SH-SY5Y (cell line): ENCODE measurements around the gene TNS3.

Experiments used
- GATA2 ChIP-seq: IDR thresholded peaks from 2 replicates; pipeline ENCODE4 v1.6.1; 2011; ENCODE audit warnings: mild to moderate bottlenecking, low read depth, low read length
- GATA3 ChIP-seq: IDR thresholded peaks from 2 replicates; pipeline ENCODE4 v1.6.1; 2011; ENCODE audit warnings: low read depth, mild to moderate bottlenecking, low read length, moderate library complexity

DNA sequence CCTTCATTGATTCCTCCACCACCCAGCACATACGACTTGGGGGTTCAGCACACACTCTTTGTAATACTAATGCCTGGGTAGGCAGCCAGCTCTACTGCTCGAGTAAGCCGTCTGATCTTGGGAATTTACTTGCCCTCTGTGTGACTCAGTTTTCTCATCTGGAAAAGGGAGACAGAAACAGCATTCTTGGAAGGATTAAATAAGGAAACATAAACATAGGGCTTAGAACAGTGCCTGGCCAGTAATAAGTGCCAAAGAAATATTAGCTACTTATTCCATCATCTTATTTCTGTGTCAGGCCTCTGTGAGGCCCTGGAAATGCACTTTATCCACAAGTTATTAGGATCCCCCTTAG is 130.1 kb downstream of the TNS3 start:
- TF ChIP-seq GATA2 = no peak
- TF ChIP-seq GATA3 = no peak
